Measurements from ENCODE around the gene ENDOV.

DNA sequence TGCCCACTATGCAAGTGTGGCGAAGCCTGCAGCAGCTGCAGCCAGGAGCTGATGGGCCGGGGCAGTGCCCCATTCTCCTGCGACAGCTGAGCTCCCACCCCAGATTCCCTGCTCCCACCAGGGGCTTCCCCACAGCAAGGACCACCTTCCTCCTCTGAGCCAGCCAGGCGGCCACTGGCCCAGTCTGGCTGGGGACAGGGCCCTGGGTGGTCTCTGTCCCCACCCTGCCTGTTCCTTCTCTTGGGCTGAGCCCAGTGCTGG lies 67.0 kb downstream of the ENDOV start:
- no peak for TF ChIP-seq CTCF (IDR thresholded peaks at IDR 0.05)
- no peak for TF ChIP-seq EP300 (IDR thresholded peaks at IDR 0.05)
- TF ChIP-seq POLR2A (IDR thresholded peaks at IDR 0.05) = no peak

Data from ovary (tissue), 3 donors.